GM23338 (cell line): ENCODE measurements around the gene MRGPRX3. TPM values are rescaled to one million over a fixed set of nuclear protein-coding genes. Genes with fewer than 3 reads are reported as not detected.
A peak's percentile ranks its signal among the peaks of the same experiment; 100 is the strongest.

Experiments
- ATAC-seq: fragments of 200-7000 bp; cut with Tn5 transposase; 3 replicates; pipeline ENCODE4 v1.9.1; 2020
- DNase-seq: peaks from one replicate; pipeline ENCODE4 v3.0.0-alpha.2; 2015; ENCODE audit warnings: low spot score
- H2AFZ ChIP-seq: fragments of 200-600 bp; sonication (generic); 2 replicates; pipeline ENCODE4 v1.8.0; 2016; ENCODE audit warnings: antibody characterized with exemption, mild to moderate bottlenecking, moderate library complexity
- H3F3A ChIP-seq: fragments of 200-600 bp; sonication (generic); replicated peaks from 2 replicates; pipeline ENCODE4 v1.8.0; 2017; ENCODE audit warnings: antibody characterized with exemption, mixed run types, low read depth
- H3K27ac ChIP-seq: fragments of 200-600 bp; sonication (generic); 2 replicates; pipeline ENCODE4 v1.6.1; 2016; ENCODE audit warnings: low read depth
- H3K27me3 ChIP-seq: fragments of 200-600 bp; sonication (generic); 2 replicates; pipeline ENCODE4 v1.8.0; 2016; ENCODE audit warnings: mild to moderate bottlenecking, mixed run types, moderate library complexity; ENCODE audit not compliant: insufficient read depth
- H3K36me3 ChIP-seq: fragments of 200-600 bp; sonication (generic); 2 replicates; pipeline ENCODE4 v1.8.0; 2016; ENCODE audit warnings: mild to moderate bottlenecking; ENCODE audit not compliant: insufficient read depth
- H3K4me1 ChIP-seq: fragments of 200-600 bp; sonication (generic); 2 replicates; pipeline ENCODE4 v1.8.0; 2016; ENCODE audit warnings: mild to moderate bottlenecking, moderate library complexity; ENCODE audit not compliant: insufficient read depth
- H3K4me2 ChIP-seq: fragments of 200-600 bp; sonication (generic); 2 replicates; pipeline ENCODE4 v1.7.1; 2017; ENCODE audit warnings: mixed run types
- H3K4me3 ChIP-seq: fragments of 200-600 bp; sonication (generic); 2 replicates; pipeline ENCODE4 v1.6.1; 2016; ENCODE audit warnings: mixed run types
- H3K79me2 ChIP-seq: fragments of 200-600 bp; sonication (generic); replicated peaks from 2 replicates; pipeline ENCODE4 v1.8.0; 2017; ENCODE audit warnings: mild to moderate bottlenecking; ENCODE audit not compliant: insufficient read depth
- H3K9me2 ChIP-seq: fragments of 200-600 bp; sonication (generic); 2 replicates; pipeline ENCODE4 v1.8.0; 2017; ENCODE audit not compliant: insufficient read depth
- H4K20me1 ChIP-seq: fragments of 200-600 bp; sonication (generic); replicated peaks from 2 replicates; pipeline ENCODE4 v1.8.0; 2017; ENCODE audit warnings: mild to moderate bottlenecking; ENCODE audit not compliant: insufficient read depth
- H3K27ac Mint-ChIP-seq: 2 replicates; pipeline ENCODE4 v1.8.0; 2020; ENCODE audit warnings: inconsistent platforms, mild to moderate bottlenecking, moderate library complexity, mixed read lengths
- H3K27me3 Mint-ChIP-seq: 3 replicates; pipeline ENCODE4 v1.8.0; 2022; ENCODE audit warnings: low read depth, mild to moderate bottlenecking, moderate library complexity, mixed read lengths, inconsistent platforms; ENCODE audit not compliant: insufficient read depth, poor library complexity
- H3K36me3 Mint-ChIP-seq: 3 replicates; pipeline ENCODE4 v1.8.0; 2021; ENCODE audit warnings: low read depth, mild to moderate bottlenecking, inconsistent platforms, moderate library complexity, mixed read lengths
- H3K4me1 Mint-ChIP-seq: 3 replicates; pipeline ENCODE4 v1.8.0; 2020; ENCODE audit warnings: mild to moderate bottlenecking, inconsistent platforms, mixed read lengths
- H3K4me3 Mint-ChIP-seq: 3 replicates; pipeline ENCODE4 v1.8.0; 2021; ENCODE audit warnings: moderate library complexity, mild to moderate bottlenecking, inconsistent platforms, mixed read lengths
- H3K9me3 Mint-ChIP-seq: 3 replicates; pipeline ENCODE4 v1.8.0; 2020; ENCODE audit warnings: moderate library complexity, mild to moderate bottlenecking, inconsistent platforms, mixed read lengths
- CREB1 ChIP-seq: fragments of 250-450 bp; sonication (Bioruptor Pico); IDR thresholded peaks from 2 replicates; pipeline ENCODE4 v1.5.0; 2020; ENCODE audit warnings: low read depth, mild to moderate bottlenecking, moderate library complexity
- ETS1 ChIP-seq: IDR thresholded peaks from 2 replicates; pipeline ENCODE4 v1.6.1; 2016; ENCODE audit warnings: antibody characterized with exemption
- JUNB ChIP-seq: IDR thresholded peaks from one replicate; pipeline ENCODE4 v1.6.1; 2016; ENCODE audit warnings: antibody characterized with exemption; ENCODE audit not compliant: unreplicated experiment
- NANOG ChIP-seq: IDR thresholded peaks from 2 replicates; pipeline ENCODE4 v1.6.1; 2016; ENCODE audit warnings: antibody characterized with exemption, borderline replicate concordance
- POLR2AphosphoS5 ChIP-seq: IDR thresholded peaks from 2 replicates; pipeline ENCODE4 v1.6.1; 2016; ENCODE audit warnings: antibody characterized with exemption, low read depth
- REST ChIP-seq: IDR thresholded peaks from one replicate; pipeline ENCODE4 v1.6.1; 2018; ENCODE audit warnings: antibody characterized with exemption; ENCODE audit not compliant: unreplicated experiment
- STAT1 ChIP-seq: IDR thresholded peaks from one replicate; pipeline ENCODE4 v1.6.1; 2016; ENCODE audit warnings: antibody characterized with exemption; ENCODE audit not compliant: unreplicated experiment
- ZNF114 ChIP-seq: fragments of 250-450 bp; sonication (Bioruptor Pico); IDR thresholded peaks from 2 replicates; pipeline ENCODE4 v1.5.0; 2020; ENCODE audit warnings: mild to moderate bottlenecking, moderate library complexity
- ZNF331 ChIP-seq: fragments of 250-450 bp; sonication (Bioruptor Pico); IDR thresholded peaks from 2 replicates; pipeline ENCODE4 v1.5.0; 2020; ENCODE audit warnings: low read depth, mild to moderate bottlenecking, moderate library complexity
- ZNF462 ChIP-seq: fragments of 250-450 bp; sonication (Bioruptor Pico); IDR thresholded peaks from 2 replicates; pipeline ENCODE4 v1.5.0; 2020; ENCODE audit warnings: mild to moderate bottlenecking, moderate library complexity
- polyA plus RNA-seq: library from polyadenylated mRNA; unstranded; fragments of >200 nt; fragmentation: Nextera tagmentation; extraction: Ambion mirVana; gene quantifications from 2 replicates; pipeline ENCODE4 v1.2.1, GENCODE V29; 2016
- total RNA-seq: library from RNA; depleted of rRNA; stranded (reverse); fragments of >200 nt; shearing (Covaris generic); gene quantifications from 2 replicates; pipeline ENCODE4 v1.2.3, GENCODE V29; 2014

The MRGPRX3 gene
- total and polyA plus RNA-seq, 2 experiments from 2014 or later = not detected

GRCh38 chr11:18135308-18135707, 2.9 kb downstream of the MRGPRX3 start:
- Mint-ChIP-seq H3K9me3 (peaks cover 7% of the 10 kb centered on the region), H3K36me3 (peaks cover 3% of the 10 kb centered on the region; the same call in 1 of the 3 replicates), H3K4me1 (peaks cover 14% of the 10 kb centered on the region), H3K4me3 (no peak overlapping the region), H3K27me3 (peaks cover 10% of the 10 kb centered on the region), H3K27ac (no peak overlapping the region)
- H3K79me2 ChIP-seq = no peaks in the 10 kb centered on the region
- H3K4me1 ChIP-seq = peaks cover 7% of the 10 kb centered on the region
- no peak overlapping the region for H3K4me3 ChIP-seq
- no peaks in the 10 kb centered on the region for H3F3A ChIP-seq
- 0 out of 2 replicates have a peak, but pooled peaks cover 4% of the 10 kb centered on the region for H3K9me2 ChIP-seq
- peak; percentile 41 for DNase-seq
- H2AFZ ChIP-seq = no peak overlapping the region
- no peaks in the 10 kb centered on the region for H3K36me3 ChIP-seq
- no peak overlapping the region for H3K27ac ChIP-seq
- H4K20me1 ChIP-seq = no peaks in the 10 kb centered on the region
- H3K4me2 ChIP-seq = no peak overlapping the region
- H3K27me3 ChIP-seq = no peaks in the 10 kb centered on the region
- TF ChIP-seq NANOG (no peak), JUNB (no peak), ZNF462 (CRISPR knock-in tag) (peak; percentile 97)
- ATAC-seq = peak; percentile 89

GRCh38 chr11:18137186-18137800, 4.9 kb downstream of the MRGPRX3 start:
- H2AFZ ChIP-seq = no peak overlapping the region
- peaks cover 14% of the 10 kb centered on the region for H3K4me1 Mint-ChIP-seq
- no peak overlapping the region for H3K4me2 ChIP-seq
- peaks cover 6% of the 10 kb centered on the region for H3K27me3 Mint-ChIP-seq
- no peaks in the 10 kb centered on the region for H3K79me2 ChIP-seq
- no peaks in the 10 kb centered on the region for H4K20me1 ChIP-seq
- no peaks in the 10 kb centered on the region for H3K36me3 ChIP-seq
- H3K27me3 ChIP-seq = no peaks in the 10 kb centered on the region
- H3K4me1 ChIP-seq = peaks cover 7% of the 10 kb centered on the region
- 0 out of 2 replicates have a peak, but pooled peaks cover 4% of the 10 kb centered on the region for H3K9me2 ChIP-seq
- H3F3A ChIP-seq = no peaks in the 10 kb centered on the region
- no peak overlapping the region for H3K4me3 ChIP-seq
- peaks cover 3% of the 10 kb centered on the region; the same call in 1 of the 3 replicates for H3K36me3 Mint-ChIP-seq
- H3K4me3 Mint-ChIP-seq = no peak overlapping the region
- H3K27ac ChIP-seq = no peak overlapping the region
- no peak for ATAC-seq
- H3K27ac Mint-ChIP-seq = no peak overlapping the region
- DNase-seq = no peak
- H3K9me3 Mint-ChIP-seq = peaks cover 7% of the 10 kb centered on the region
- TF ChIP-seq CREB1 (CRISPR knock-in tag) (no peak), ETS1 (no peak), ZNF114 (no peak), NANOG (no peak), STAT1 (no peak), ZNF331 (no peak), REST (no peak), POLR2AphosphoS5 (no peak)
